SK-N-SH treated with all-trans-retinoic acid at 6 μM for 48 hours (cell line): ENCODE data around the gene CCDC88A.

Source experiments
- ATAC-seq: fragments of 200-7000 bp; cut with Tn5 transposase; 3 replicates; pipeline ENCODE4 v1.9.1; 2020; ENCODE audit warnings: mild to moderate bottlenecking, moderate library complexity
- ARNTL ChIP-seq: fragments of 450-650 bp; formaldehyde crosslinking; IDR thresholded peaks from 2 replicates; pipeline ENCODE4 v1.5.0; 2020; ENCODE audit warnings: low read depth, mild to moderate bottlenecking, moderate library complexity, borderline replicate concordance
- BACH2 ChIP-seq: fragments of 250-450 bp; sonication (Bioruptor Pico); IDR thresholded peaks from 2 replicates; pipeline ENCODE4 v1.9.0; 2021; ENCODE audit warnings: mild to moderate bottlenecking, borderline replicate concordance
- CREB5 ChIP-seq: fragments of 250-450 bp; sonication (Bioruptor Pico); IDR thresholded peaks from 2 replicates; pipeline ENCODE4 v1.5.1; 2020; ENCODE audit warnings: low read depth, mild to moderate bottlenecking, moderate library complexity
- CSDC2 ChIP-seq: fragments of 250-450 bp; sonication (Bioruptor Pico); IDR thresholded peaks from 2 replicates; pipeline ENCODE4 v1.5.0; 2020; ENCODE audit warnings: mild to moderate bottlenecking, moderate library complexity
- CSRNP3 ChIP-seq: fragments of 250-450 bp; sonication (Bioruptor Pico); IDR thresholded peaks from 2 replicates; pipeline ENCODE4 v1.5.1; 2021; ENCODE audit warnings: mild to moderate bottlenecking, moderate library complexity
- ESRRG ChIP-seq: fragments of 250-450 bp; sonication (Bioruptor Pico); IDR thresholded peaks from 2 replicates; pipeline ENCODE4 v1.6.1; 2021; ENCODE audit warnings: mild to moderate bottlenecking
- GLIS3 ChIP-seq: fragments of 250-450 bp; sonication (Bioruptor Pico); IDR thresholded peaks from 2 replicates; pipeline ENCODE4 v1.5.0; 2020; ENCODE audit warnings: mild to moderate bottlenecking, moderate library complexity
- ISL1 ChIP-seq: fragments of 250-450 bp; sonication (Bioruptor Pico); IDR thresholded peaks from 2 replicates; pipeline ENCODE4 v2.1.2; 2022; ENCODE audit warnings: mild to moderate bottlenecking, moderate library complexity
- OSR1 ChIP-seq: fragments of 250-450 bp; sonication (Bioruptor Pico); IDR thresholded peaks from 2 replicates; pipeline ENCODE4 v1.8.0; 2022; ENCODE audit warnings: moderate library complexity, mild to moderate bottlenecking, inconsistent platforms
- PATZ1 ChIP-seq: fragments of 250-450 bp; sonication (Bioruptor Pico); IDR thresholded peaks from 2 replicates; pipeline ENCODE4 v1.8.0; 2020; ENCODE audit warnings: mild to moderate bottlenecking, moderate library complexity, borderline replicate concordance
- POU6F1 ChIP-seq: fragments of 250-450 bp; sonication (Bioruptor Pico); IDR thresholded peaks from 2 replicates; pipeline ENCODE4 v1.8.0; 2021; ENCODE audit warnings: low read depth, mild to moderate bottlenecking, moderate library complexity, borderline replicate concordance
- PPARA ChIP-seq: fragments of 250-450 bp; sonication (Bioruptor Pico); IDR thresholded peaks from 2 replicates; pipeline ENCODE4 v1.5.0; 2020; ENCODE audit warnings: mild to moderate bottlenecking, borderline replicate concordance
- RARB ChIP-seq: fragments of 250-450 bp; sonication (Bioruptor Pico); IDR thresholded peaks from 2 replicates; pipeline ENCODE4 v1.8.0; 2021; ENCODE audit warnings: mild to moderate bottlenecking, moderate library complexity
- SNAI2 ChIP-seq: fragments of 250-450 bp; sonication (Bioruptor Pico); IDR thresholded peaks from 2 replicates; pipeline ENCODE4 v1.5.0; 2020; ENCODE audit warnings: mild to moderate bottlenecking, moderate library complexity
- TCF4 ChIP-seq: fragments of 250-450 bp; sonication (Bioruptor Pico); IDR thresholded peaks from 2 replicates; pipeline ENCODE4 v1.8.0; 2021; ENCODE audit warnings: mild to moderate bottlenecking, moderate library complexity, borderline replicate concordance
- TOX ChIP-seq: fragments of 250-450 bp; sonication (Bioruptor Pico); IDR thresholded peaks from 2 replicates; pipeline ENCODE4 v1.8.0; 2021; ENCODE audit warnings: mild to moderate bottlenecking, moderate library complexity, borderline replicate concordance
- ZC3H10 ChIP-seq: fragments of 250-450 bp; sonication (Bioruptor Pico); IDR thresholded peaks from 2 replicates; pipeline ENCODE4 v1.5.1; 2021; ENCODE audit warnings: mild to moderate bottlenecking, moderate library complexity
- ZFP3 ChIP-seq: fragments of 250-450 bp; sonication (Bioruptor Pico); IDR thresholded peaks from 2 replicates; pipeline ENCODE4 v1.5.0; 2020; ENCODE audit warnings: mild to moderate bottlenecking, moderate library complexity
- ZFP30 ChIP-seq: fragments of 450-650 bp; formaldehyde crosslinking; IDR thresholded peaks from 2 replicates; pipeline ENCODE4 v1.5.0; 2022; ENCODE audit warnings: mild to moderate bottlenecking, moderate library complexity
- ZNF70 ChIP-seq: fragments of 450-650 bp; formaldehyde crosslinking; IDR thresholded peaks from 2 replicates; pipeline ENCODE4 v1.5.0; 2020; ENCODE audit warnings: mild to moderate bottlenecking, moderate library complexity
- ZNF8 ChIP-seq: fragments of 450-650 bp; formaldehyde crosslinking; IDR thresholded peaks from 2 replicates; pipeline ENCODE4 v1.5.0; 2020; ENCODE audit warnings: mild to moderate bottlenecking, moderate library complexity
- TF ChIP-seq, protein P1 (sequence below): fragments of 250-450 bp; sonication (Bioruptor Pico); IDR thresholded peaks from 2 replicates; pipeline ENCODE4 v1.5.0; 2020; ENCODE audit warnings: mild to moderate bottlenecking, moderate library complexity

CCDC88A gene

DNA sequence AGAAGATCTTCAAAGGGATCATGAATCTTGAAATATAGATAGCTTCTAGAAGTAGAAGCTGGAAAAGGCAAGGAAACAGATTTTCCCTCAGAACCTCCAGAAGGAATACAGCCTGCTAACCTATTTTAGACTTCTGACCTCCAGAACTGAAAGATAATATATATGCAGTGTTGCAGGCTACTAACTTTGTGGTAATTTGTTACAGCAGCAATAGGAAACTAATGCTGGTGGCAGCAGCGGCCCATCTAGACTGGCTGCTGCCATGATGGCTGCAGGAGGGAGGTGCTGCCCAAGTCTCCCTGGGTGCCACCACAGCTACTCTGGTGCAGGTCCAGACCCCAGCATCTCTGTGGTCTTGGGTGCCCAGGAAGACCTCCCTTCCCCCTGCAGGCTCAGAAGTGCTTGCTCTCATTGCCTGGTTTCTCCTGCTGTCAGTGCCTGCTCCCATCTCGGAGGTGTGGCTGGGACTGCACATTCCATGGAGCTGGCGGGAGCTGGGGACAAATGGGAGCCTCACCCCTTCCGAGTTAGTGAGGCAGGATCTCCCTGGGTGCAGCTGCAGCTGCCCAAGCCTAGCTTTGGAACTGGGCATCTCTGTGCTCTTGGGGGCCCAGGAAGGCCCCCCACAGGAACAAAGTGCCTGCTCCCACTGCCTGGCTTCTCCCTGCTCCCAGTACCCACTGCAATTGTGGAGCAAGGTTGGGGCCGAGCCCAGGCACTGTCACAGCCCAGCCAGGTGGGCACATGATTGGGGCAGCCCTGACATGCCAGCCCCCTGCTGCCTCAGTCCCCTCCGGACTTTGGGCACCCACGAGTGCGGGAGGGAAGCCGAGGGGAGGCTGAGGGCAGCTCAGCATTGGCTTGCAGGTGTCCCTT lies 18.1 kb upstream of the CCDC88A start:
- TF ChIP-seq POU6F1 (CRISPR knock-in tag) (no peak), TOX (CRISPR knock-in tag) (no peak), BACH2 (CRISPR knock-in tag) (no peak), ZNF8 (no peak), OSR1 (CRISPR knock-in tag) (no peak), GLIS3 (no peak), PPARA (CRISPR knock-in tag) (no peak), PATZ1 (CRISPR knock-in tag) (no peak), ESRRG (CRISPR knock-in tag) (no peak), TCF4 (CRISPR knock-in tag) (no peak), CSRNP3 (CRISPR knock-in tag) (no peak), ISL1 (CRISPR knock-in tag) (no peak), ZFP30 (no peak), SNAI2 (no peak)
- TF ChIP-seq, protein P1, sequence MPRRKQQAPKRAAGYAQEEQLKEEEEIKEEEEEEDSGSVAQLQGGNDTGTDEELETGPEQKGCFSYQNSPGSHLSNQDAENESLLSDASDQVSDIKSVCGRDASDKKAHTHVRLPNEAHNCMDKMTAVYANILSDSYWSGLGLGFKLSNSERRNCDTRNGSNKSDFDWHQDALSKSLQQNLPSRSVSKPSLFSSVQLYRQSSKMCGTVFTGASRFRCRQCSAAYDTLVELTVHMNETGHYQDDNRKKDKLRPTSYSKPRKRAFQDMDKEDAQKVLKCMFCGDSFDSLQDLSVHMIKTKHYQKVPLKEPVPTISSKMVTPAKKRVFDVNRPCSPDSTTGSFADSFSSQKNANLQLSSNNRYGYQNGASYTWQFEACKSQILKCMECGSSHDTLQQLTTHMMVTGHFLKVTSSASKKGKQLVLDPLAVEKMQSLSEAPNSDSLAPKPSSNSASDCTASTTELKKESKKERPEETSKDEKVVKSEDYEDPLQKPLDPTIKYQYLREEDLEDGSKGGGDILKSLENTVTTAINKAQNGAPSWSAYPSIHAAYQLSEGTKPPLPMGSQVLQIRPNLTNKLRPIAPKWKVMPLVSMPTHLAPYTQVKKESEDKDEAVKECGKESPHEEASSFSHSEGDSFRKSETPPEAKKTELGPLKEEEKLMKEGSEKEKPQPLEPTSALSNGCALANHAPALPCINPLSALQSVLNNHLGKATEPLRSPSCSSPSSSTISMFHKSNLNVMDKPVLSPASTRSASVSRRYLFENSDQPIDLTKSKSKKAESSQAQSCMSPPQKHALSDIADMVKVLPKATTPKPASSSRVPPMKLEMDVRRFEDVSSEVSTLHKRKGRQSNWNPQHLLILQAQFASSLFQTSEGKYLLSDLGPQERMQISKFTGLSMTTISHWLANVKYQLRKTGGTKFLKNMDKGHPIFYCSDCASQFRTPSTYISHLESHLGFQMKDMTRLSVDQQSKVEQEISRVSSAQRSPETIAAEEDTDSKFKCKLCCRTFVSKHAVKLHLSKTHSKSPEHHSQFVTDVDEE (CRISPR knock-in tag): no peak
- no peak for ATAC-seq

DNA sequence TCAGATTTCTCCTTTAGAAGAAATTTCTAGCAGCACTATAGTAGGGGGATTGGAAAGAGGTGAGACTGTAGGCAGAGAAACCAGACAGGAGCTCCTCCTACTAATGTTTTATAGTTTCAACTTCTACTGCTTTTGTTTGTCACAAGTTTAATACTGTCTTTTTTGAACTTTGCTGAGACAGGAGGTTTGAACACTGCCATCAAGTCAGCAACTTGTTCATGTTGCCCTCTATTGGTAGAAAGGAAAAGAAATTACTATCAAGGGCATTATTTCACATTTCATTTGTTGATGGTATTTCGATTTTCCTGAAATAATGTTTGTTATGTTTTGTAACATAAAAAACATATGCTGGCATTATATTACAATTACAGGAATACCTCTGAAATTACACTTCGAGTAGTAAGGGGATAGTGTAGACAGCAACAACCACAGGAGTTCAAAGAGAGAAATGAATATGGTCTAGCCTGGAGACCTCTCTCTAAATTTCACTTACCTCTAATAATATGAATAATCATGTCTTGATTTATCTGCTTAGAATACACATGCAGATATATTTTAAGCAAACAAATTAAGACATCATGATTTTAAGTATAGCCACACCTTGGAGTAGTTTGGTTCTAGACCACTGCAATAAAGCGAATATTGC lies 12.4 kb upstream of the CCDC88A start:
- TF ChIP-seq CREB5 (CRISPR knock-in tag) (no peak), CSDC2 (CRISPR knock-in tag) (no peak), RARB (no peak), TOX (CRISPR knock-in tag) (no peak), ESRRG (CRISPR knock-in tag) (no peak), CSRNP3 (CRISPR knock-in tag) (no peak), ARNTL (CRISPR knock-in tag) (no peak), ZFP3 (CRISPR knock-in tag) (no peak), POU6F1 (CRISPR knock-in tag) (no peak), TCF4 (CRISPR knock-in tag) (no peak), SNAI2 (no peak), ZC3H10 (CRISPR knock-in tag) (no peak), ZNF70 (CRISPR knock-in tag) (no peak), GLIS3 (no peak), ZNF8 (no peak), PPARA (CRISPR knock-in tag) (no peak)
- peak; percentile 81; the same call in 2 of the 3 replicates for ATAC-seq
